Activated CD4-positive, CD25-positive, alpha-beta regulatory T cell treated with anti-CD3 and anti-CD28 coated beads, Interleukin-2, amount 50 U/mL, for 24 hours (primary cell): ENCODE results near the gene SGSM2.
A peak's percentile ranks its signal among the peaks of the same experiment; 100 is the strongest.

ENCODE experiments used
- ATAC-seq, 2 donors: fragments of 150-1000 bp; cut with Tn5 transposase; one replicate each; pipeline ENCODE4 v1.10.0; 2021; ENCODE audit warnings: mild to moderate bottlenecking in 1 of 2, moderate library complexity in 1 of 2

Gene SGSM2

GRCh38 chr17:2337544-2338314 lies 428 bp downstream of the SGSM2 start:
- ATAC-seq = peak; percentile 18 to 25

- ATAC-seq = no peak
Measured at GRCh38 chr17:2338315-2338657, 985 bp downstream of the SGSM2 start.

- peak; percentile 48 to 55 for ATAC-seq
Measured at GRCh38 chr17:2343421-2343820, 6.1 kb downstream of the SGSM2 start.

- ATAC-seq = no peak
Measured at GRCh38 chr17:2344528-2344927, 7.2 kb downstream of the SGSM2 start.

GRCh38 chr17:2346475-2346874 lies 9.2 kb downstream of the SGSM2 start:
- ATAC-seq = no peak

- ATAC-seq = no peak
Measured at GRCh38 chr17:2347805-2348685, 10.7 kb downstream of the SGSM2 start.

GRCh38 chr17:2351269-2351668 lies 14.0 kb downstream of the SGSM2 start:
- ATAC-seq = no peak

GRCh38 chr17:2354311-2354710 lies 17.0 kb downstream of the SGSM2 start:
- no peak for ATAC-seq

GRCh38 chr17:2357237-2357636 lies 19.9 kb downstream of the SGSM2 start:
- ATAC-seq = no peak

GRCh38 chr17:2357931-2358434 lies 20.7 kb downstream of the SGSM2 start:
- ATAC-seq = no peak

GRCh38 chr17:2361010-2361760 lies 23.9 kb downstream of the SGSM2 start:
- no peak for ATAC-seq

- ATAC-seq = no peak
Measured at GRCh38 chr17:2362016-2362415, 24.7 kb downstream of the SGSM2 start.

GRCh38 chr17:2362416-2362815 lies 25.1 kb downstream of the SGSM2 start:
- ATAC-seq = no peak

- no peak for ATAC-seq
Measured at GRCh38 chr17:2362881-2363280, 25.6 kb downstream of the SGSM2 start.

- no peak for ATAC-seq
Measured at GRCh38 chr17:2363318-2363717, 26.0 kb downstream of the SGSM2 start.

- no peak for ATAC-seq
Measured at GRCh38 chr17:2363851-2364762, 26.8 kb downstream of the SGSM2 start.

- ATAC-seq = no peak
Measured at GRCh38 chr17:2364763-2365116, 27.4 kb downstream of the SGSM2 start.

- ATAC-seq = no peak
Measured at GRCh38 chr17:2365132-2365531, 27.8 kb downstream of the SGSM2 start.

GRCh38 chr17:2366747-2367494 lies 29.6 kb downstream of the SGSM2 start:
- no peak for ATAC-seq

GRCh38 chr17:2368359-2368758 lies 31.1 kb downstream of the SGSM2 start:
- ATAC-seq = no peak

- no peak for ATAC-seq
Measured at GRCh38 chr17:2369039-2369438, 31.7 kb downstream of the SGSM2 start.
